ENCODE measurements around the gene PCDHA6. TPM values are rescaled to one million over a fixed set of nuclear protein-coding genes. Genes with fewer than 3 reads are reported as not detected.

PCDHA6 gene
- total and polyA plus RNA-seq, 2 of the 8 experiments (the other 6 are each of a cell fraction or from before 2014, with no cell fraction given) = 0.71 to 7.1 TPM

GRCh38 chr5:140875085-140876065, 47.6 kb downstream of the PCDHA6 start, which contains the start of gene PCDHA12 (continued):
- no peak for TF ChIP-seq ZNF274 (IDR thresholded peaks at IDR 0.05; ENCODE audit: borderline replicate concordance, extremely low read depth, low read length)
- no peak for TF ChIP-seq SP4 (IDR thresholded peaks at IDR 0.05; ENCODE audit: low read length)
- TF ChIP-seq GTF2F1 (IDR thresholded peaks at IDR 0.05; ENCODE audit: borderline replicate concordance, low read depth, low read length) = no peak
- no peak for TF ChIP-seq MAX (IDR thresholded peaks at IDR 0.05)
- TF ChIP-seq ASH2L (IDR thresholded peaks at IDR 0.05; ENCODE audit: low read length) = peak; percentile 46
- TF ChIP-seq TAF7 (optimal IDR thresholded peaks at IDR 0.05; ENCODE audit: borderline replicate concordance, low read depth, low read length) = no peak
- TF ChIP-seq POU5F1 (IDR thresholded peaks at IDR 0.05; ENCODE audit: low read depth, low read length) = no peak
- no peak for TF ChIP-seq RNF2 (IDR thresholded peaks at IDR 0.05; ENCODE audit: borderline replicate concordance, low read depth, low read length, missing control alignments, poor library complexity, severe bottlenecking)
- no peak for TF ChIP-seq POLR2AphosphoS5 (IDR thresholded peaks at IDR 0.05; ENCODE audit: low read depth, low read length)
- TF ChIP-seq TEAD4 (IDR thresholded peaks at IDR 0.05; ENCODE audit: low read depth, low read length) = peak; percentile 77
- no peak for TF ChIP-seq BCL11A (IDR thresholded peaks at IDR 0.05; ENCODE audit: low read depth in 2 of 2, low read length in 2 of 2)
- no peak for TF ChIP-seq CTBP2 (IDR thresholded peaks at IDR 0.05; ENCODE audit: borderline replicate concordance, insufficient read depth, insufficient read length, low read length)
- peak; percentile 53 for TF ChIP-seq KDM4A (IDR thresholded peaks at IDR 0.05; ENCODE audit: low read depth, low read length, severe bottlenecking)
- no peak for TF ChIP-seq MAFK (IDR thresholded peaks at IDR 0.05; ENCODE audit: low read depth, low read length)
- TF ChIP-seq FOSL1 (IDR thresholded peaks at IDR 0.05; ENCODE audit: insufficient read depth, low read depth, low read length) = no peak
- no peak for TF ChIP-seq JUN (IDR thresholded peaks at IDR 0.05; ENCODE audit: low read depth, low read length)
- TF ChIP-seq TAF1 (IDR thresholded peaks at IDR 0.05; ENCODE audit: low read depth, low read length) = 0 out of 2 replicates have a peak, but pooled peaks have one; percentile 25
- no peak for TF ChIP-seq RBBP5 (IDR thresholded peaks at IDR 0.05; ENCODE audit: borderline replicate concordance, low read depth, low read length)
- no peak; the same call in 1 of the 2 replicates for TF ChIP-seq PHF8 (conservative IDR thresholded peaks at IDR 0.05; ENCODE audit: low read depth, low read length)
- TF ChIP-seq CBX5 (IDR thresholded peaks at IDR 0.05; ENCODE audit: low read depth, low read length) = no peak
- no peak; the same call in 1 of the 2 replicates for TF ChIP-seq YY1 (IDR thresholded peaks at IDR 0.05; ENCODE audit: low read depth, low read length)
- no peak for TF ChIP-seq GABPA (IDR thresholded peaks at IDR 0.05; ENCODE audit: borderline replicate concordance, insufficient read depth, low read length)
- no peak for TF ChIP-seq CREB1 (IDR thresholded peaks at IDR 0.05)
- TF ChIP-seq CHD1 (IDR thresholded peaks at IDR 0.05; ENCODE audit: low read depth, low read length) = no peak
